K562 (cell line): ENCODE measurements around the gene CGNL1. TPM values are rescaled to one million over a fixed set of nuclear protein-coding genes. Genes with fewer than 3 reads are reported as not detected.

Experiments
- ATAC-seq: fragments of 200-7000 bp; cut with Tn5 transposase; 3 replicates; pipeline ENCODE4 v1.9.1; 2020; ENCODE audit warnings: moderate library complexity
- BruUV-seq: library from RNA; stranded (reverse); fragments of 400-500 nt; replicated peaks from 2 replicates; lab custom pipeline; 2021; lab: Mats Ljungman, UMichigan
- CTCF ChIA-PET: fragments of 300-600 bp; formaldehyde crosslinking; extraction: SDS; loops from one replicate; lab custom pipeline; 2021; ENCODE audit warnings: low intra/inter-chr PET ratio; lab: Yijun Ruan, JAX
- POLR2A ChIA-PET: fragments of 300-600, 350-650 bp; sonication (Branson Sonifier 250); formaldehyde crosslinking; extraction: SDS; loops from one replicate; lab custom pipeline; 2021; ENCODE audit warnings: antibody characterized with exemption, inconsistent platforms; lab: Yijun Ruan, JAX
- DNase-seq, 4 experiments: peaks; one replicate each; pipeline versions ENCODE4 v3.0.0 to v3.0.0-alpha.2; 2011 to 2018; ENCODE audit warnings: low spot score in 3 of 4, mixed read lengths in 3 of 4; ENCODE audit errors: extremely low read depth in 1 of 4
- FAIRE-seq: peaks from 2 replicates; lab custom pipeline; 2011; peaks lifted over from hg19 to GRCh38; lab: Jason Lieb, UNC
- H2AFZ ChIP-seq: 2 replicates; pipeline ENCODE4 v1.6.0; 2011; ENCODE audit warnings: low read depth, low read length, control low read depth, inconsistent platforms
- H3K27ac ChIP-seq: fragments of 200-600 bp; 3 replicates; pipeline ENCODE4 v1.8.0; 2011; ENCODE audit warnings: low read depth, mild to moderate bottlenecking, control low read depth, inconsistent platforms, low read length, moderate library complexity, mixed read lengths; ENCODE audit errors: extremely low read depth
- H3K27me3 ChIP-seq, 2 experiments: fragments of 300-600 bp in 1 of 2; 2 replicates in 1 of 2; 3 replicates in 1 of 2; pipeline versions ENCODE4 v1.6.0 to v1.8.0; 2011; ENCODE audit warnings: inconsistent platforms in 2 of 2, low read length in 2 of 2, mild to moderate bottlenecking in 1 of 2, mixed read lengths in 1 of 2, moderate library complexity in 1 of 2; ENCODE audit not compliant: control insufficient read depth in 2 of 2, insufficient read depth in 2 of 2
- H3K36me3 ChIP-seq: fragments of 300-600 bp; 3 replicates; pipeline ENCODE4 v1.8.0; 2011; ENCODE audit warnings: mild to moderate bottlenecking, low read length, inconsistent platforms; ENCODE audit not compliant: control insufficient read depth, insufficient read depth
- H3K4me1 ChIP-seq, 2 experiments: fragments of 200-600 bp in 1 of 2; replicated peaks in 1 of 2; 2 replicates in 1 of 2; 3 replicates in 1 of 2; pipeline versions ENCODE4 v1.5.1 to v1.8.0; 2011; ENCODE audit warnings: inconsistent platforms in 2 of 2, low read length in 2 of 2, mild to moderate bottlenecking in 1 of 2, mixed read lengths in 1 of 2, moderate library complexity in 1 of 2; ENCODE audit not compliant: control insufficient read depth in 2 of 2, insufficient read depth in 2 of 2
- H3K4me2 ChIP-seq: 2 replicates; pipeline ENCODE4 v1.6.1; 2011; ENCODE audit warnings: low read length, control low read depth, inconsistent platforms, mixed read lengths; ENCODE audit not compliant: insufficient read depth
- H3K4me3 ChIP-seq: fragments of 200-600 bp; sonication (generic), shearing (Covaris generic); 2 replicates; pipeline ENCODE4 v1.5.1; 2016; ENCODE audit warnings: control low read depth, inconsistent platforms
- H3K79me2 ChIP-seq: fragments of 200-600 bp; 3 replicates; pipeline ENCODE4 v1.8.0; 2011; ENCODE audit warnings: low read length, inconsistent platforms; ENCODE audit not compliant: control insufficient read depth, insufficient read depth
- H3K9ac ChIP-seq, 2 experiments: 2 replicates each; pipeline versions ENCODE4 v1.6.0 to v1.6.1; 2011; ENCODE audit warnings: low read depth in 2 of 2, low read length in 2 of 2, control low read depth in 1 of 2, inconsistent platforms in 1 of 2, mild to moderate bottlenecking in 1 of 2, mixed read lengths in 1 of 2; ENCODE audit not compliant: insufficient read depth in 1 of 2
- H3K9me1 ChIP-seq: one replicate; pipeline ENCODE4 v1.6.0; 2011; ENCODE audit warnings: inconsistent platforms, mild to moderate bottlenecking, low read length, moderate library complexity; ENCODE audit not compliant: control insufficient read depth, insufficient read depth
- H3K9me3 ChIP-seq: replicated peaks from 2 replicates; pipeline ENCODE4 v1.5.1; 2011; ENCODE audit warnings: low read depth, low read length, inconsistent platforms; ENCODE audit not compliant: control insufficient read depth, insufficient read depth
- H4K20me1 ChIP-seq: replicated peaks from 2 replicates; pipeline ENCODE4 v1.6.1; 2011; ENCODE audit warnings: low read length, inconsistent platforms, mixed read lengths; ENCODE audit not compliant: control insufficient read depth, insufficient read depth
- ARNT ChIP-seq, 2 experiments: fragments of 450-650 bp; IDR thresholded peaks; 2 replicates each; pipeline ENCODE4 v1.6.1; 2016; ENCODE audit warnings: mild to moderate bottlenecking in 1 of 2
- DNMT1 ChIP-seq: fragments of 450-650 bp; IDR thresholded peaks from 2 replicates; pipeline ENCODE4 v1.6.1; 2016; ENCODE audit warnings: antibody characterized with exemption, mild to moderate bottlenecking
- ELF1 ChIP-seq: fragments of 200-800 bp; sonication (Bioruptor generic); IDR thresholded peaks from 2 replicates; pipeline ENCODE4 v1.6.1; 2016; ENCODE audit warnings: missing genetic modification characterization, missing compliant biosample characterization
- NFIC ChIP-seq: fragments of 450-650 bp; IDR thresholded peaks from 2 replicates; pipeline ENCODE4 v1.6.1; 2017; ENCODE audit warnings: mild to moderate bottlenecking, inconsistent platforms
- NFXL1 ChIP-seq: fragments of 450-650 bp; formaldehyde crosslinking; IDR thresholded peaks from 2 replicates; pipeline ENCODE4 v1.4.0; 2021; ENCODE audit warnings: mild to moderate bottlenecking
- POLR2AphosphoS5 ChIP-seq: IDR thresholded peaks from 2 replicates; pipeline ENCODE4 v1.6.1; 2011; ENCODE audit warnings: mild to moderate bottlenecking, low read depth, low read length, moderate library complexity; ENCODE audit not compliant: control insufficient read depth, insufficient read depth
- ZNF3 ChIP-seq: fragments of 250-450 bp; sonication (Bioruptor Pico); IDR thresholded peaks from 2 replicates; pipeline ENCODE4 v1.5.0; 2021; ENCODE audit warnings: mild to moderate bottlenecking, moderate library complexity
- WGBS: fragments of 100-300 bp; shearing (Covaris generic); methylation state at CpG from one replicate; pipeline ENCODE4 v1.1.6; 2016; ENCODE audit warnings: low coverage, mixed read lengths; ENCODE audit not compliant: insufficient coverage; ENCODE audit errors: missing lambda C conversion rate; 5-methylcytosine and 5-hydroxymethylcytosine counted together
- in situ Hi-C: fragments of 300-500 bp; cut with MboI; formaldehyde crosslinking; loops from 4 replicates; pipeline ENCODE4 v1.15.0; 2018; ENCODE audit warnings: inconsistent platforms, mixed read lengths
- intact Hi-C: fragments of 100-400 bp; cut with micrococcal nuclease; formaldehyde crosslinking; loops from 2 replicates; pipeline ENCODE4 v1.14.2; 2022
- polyA plus RNA-seq, 8 experiments: library from polyadenylated mRNA; depleted of rRNA in 4 of 8; stranded (reverse) in 5 of 8; unstranded in 3 of 8; fragments of >200 nt; fragmentation: Nextera tagmentation in 2 of 8; fragmentation: Illumina TruSeq in 1 of 8; extraction: Ambion mirVana in 2 of 8; extraction: Trizol in 1 of 8; gene quantifications; 2 replicates each; pipeline versions ENCODE4 v1.2.1 to v1.2.3, GENCODE V29; 2011 to 2014; ENCODE audit warnings: inconsistent platforms in 1 of 8, missing spikeins in 1 of 8
- total RNA-seq, 7 experiments: library from RNA; depleted of rRNA in 6 of 7; stranded (reverse); fragments of >200 nt in 6 of 7; fragmentation: Illumina TruSeq in 2 of 7; extraction: Trizol in 2 of 7; gene quantifications; 2 replicates each; pipeline versions ENCODE4 v1.2.1 to v1.2.3, GENCODE V29; 2011 to 2021; ENCODE audit warnings: low replicate concordance in 1 of 7
- TF ChIP-seq, protein P1 (sequence below): IDR thresholded peaks from 2 replicates; pipeline ENCODE4 v1.6.1; 2012; ENCODE audit warnings: low read depth, low read length, improper control_type of control experiment, borderline replicate concordance

Gene CGNL1
- total and polyA plus RNA-seq, 9 of the 15 experiments (the other 6 are each of a cell fraction or from before 2014, with no cell fraction given): 0.01 to 0.07 TPM; not detected in 7

DNA sequence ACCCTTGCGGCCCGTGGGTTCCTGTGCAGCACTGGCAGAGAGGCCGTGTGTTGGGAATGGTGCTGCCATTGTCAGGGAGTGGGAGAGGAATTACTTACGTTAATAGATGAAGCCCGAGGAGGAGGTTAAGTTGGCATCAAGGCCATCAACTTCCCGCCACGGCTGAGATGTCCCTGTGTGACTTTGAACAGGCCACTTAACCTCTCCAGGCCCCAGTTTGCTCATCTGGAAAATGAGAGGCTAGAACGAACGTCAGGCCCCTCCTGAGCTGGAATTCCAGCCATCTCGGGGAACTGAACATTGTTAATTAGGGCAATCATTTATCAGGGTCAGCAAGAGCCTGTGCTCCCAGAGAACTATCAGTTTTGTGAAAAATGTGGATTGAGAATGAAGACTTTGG is 124.0 kb downstream of the CGNL1 start:
- peaks cover 3% of the 10 kb centered on the region for H3K9me1 ChIP-seq
- H2AFZ ChIP-seq: no peak overlapping the region
- H3K4me1 ChIP-seq: no peaks in the 10 kb centered on the region
- POLR2A ChIA-PET: interaction anchor here (0.6 kb wide), 1 partner anchor 165 kb away, joined by 3 read pairs; no protein-coding TSS in a partner anchor
- H3K4me3 ChIP-seq: no peak overlapping the region
- in situ Hi-C loops (no loop called here), intact Hi-C loops (no loop called here)
- BruUV-seq: no TSS peak
- no peaks in the 10 kb centered on the region for H3K9me3 ChIP-seq
- no peak overlapping the region for H3K9ac ChIP-seq
- H4K20me1 ChIP-seq: no peaks in the 10 kb centered on the region
- no peak overlapping the region for H3K4me2 ChIP-seq
- H3K36me3 ChIP-seq: no peaks in the 10 kb centered on the region
- no peak overlapping the region for H3K27ac ChIP-seq
- CTCF ChIA-PET: no interaction called here
- ATAC-seq (no peak), DNase-seq (no peak), FAIRE-seq (no peak)
- peaks cover 25 to 63% of the 10 kb centered on the region in 2 experiments; a peak in 4 of 5 replicates for H3K27me3 ChIP-seq
- TF ChIP-seq DNMT1 (no peak), ARNT (IDR thresholded peaks at IDR 0.05) (no peak), ZNF3 (CRISPR knock-in tag) (no peak), POLR2AphosphoS5 (no peak), ELF1 (tag) (no peak), NFIC (no peak), NFXL1 (CRISPR knock-in tag) (no peak)
- TF ChIP-seq, protein P1, sequence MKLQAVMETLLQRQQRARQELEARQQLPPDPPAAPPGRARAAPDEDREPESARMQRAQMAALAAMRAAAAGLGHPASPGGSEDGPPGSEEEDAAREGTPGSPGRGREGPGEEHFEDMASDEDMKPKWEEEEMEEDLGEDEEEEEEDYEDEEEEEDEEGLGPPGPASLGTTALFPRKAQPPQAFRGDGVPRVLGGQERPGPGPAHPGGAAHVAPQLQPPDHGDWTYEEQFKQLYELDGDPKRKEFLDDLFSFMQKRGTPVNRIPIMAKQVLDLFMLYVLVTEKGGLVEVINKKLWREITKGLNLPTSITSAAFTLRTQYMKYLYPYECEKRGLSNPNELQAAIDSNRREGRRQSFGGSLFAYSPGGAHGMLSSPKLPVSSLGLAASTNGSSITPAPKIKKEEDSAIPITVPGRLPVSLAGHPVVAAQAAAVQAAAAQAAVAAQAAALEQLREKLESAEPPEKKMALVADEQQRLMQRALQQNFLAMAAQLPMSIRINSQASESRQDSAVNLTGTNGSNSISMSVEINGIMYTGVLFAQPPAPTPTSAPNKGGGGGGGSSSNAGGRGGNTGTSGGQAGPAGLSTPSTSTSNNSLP: no peak
- WGBS: under 1% methylated on average over 10 of the region's 10 CpGs
- no peaks in the 10 kb centered on the region for H3K79me2 ChIP-seq
